IPS-NIHi7 (cell line): ENCODE data around the gene LRRC25.
A peak's percentile ranks its signal among the peaks of the same experiment; 100 is the strongest.
"Not testable (repeated sequence)": the region's sequence is repeated elsewhere in the genome, so short reads cannot be mapped to it uniquely, and the experiment has no call there.

Experiments used
- DNase-seq: peaks from one replicate; pipeline ENCODE4 v3.0.0; 2012; ENCODE audit warnings: mixed read lengths; ENCODE audit errors: extremely low spot score

LRRC25 gene

GRCh38 chr19:18380843-18381242 is 16.6 kb downstream of the LRRC25 start:
- no peak for DNase-seq

- DNase-seq: no peak
Measured at GRCh38 chr19:18379803-18380747, 17.3 kb downstream of the LRRC25 start.

- no peak for DNase-seq
Measured at GRCh38 chr19:18377026-18377425, 20.4 kb downstream of the LRRC25 start.

- peak; percentile 96 for DNase-seq
Measured at GRCh38 chr19:18373892-18374629, 23.4 kb downstream of the LRRC25 start.

GRCh38 chr19:18373407-18373891 is 24.0 kb downstream of the LRRC25 start:
- DNase-seq: no peak

- no peak for DNase-seq
Measured at GRCh38 chr19:18368504-18369222, 28.8 kb downstream of the LRRC25 start.

- no peak for DNase-seq
Measured at GRCh38 chr19:18366021-18366435, 31.4 kb downstream of the LRRC25 start.

GRCh38 chr19:18364826-18365528 is 32.4 kb downstream of the LRRC25 start:
- peak; percentile 45 for DNase-seq

GRCh38 chr19:18364277-18364825 is 33.1 kb downstream of the LRRC25 start:
- not testable (repeated sequence) for DNase-seq

- DNase-seq: no peak
Measured at GRCh38 chr19:18363787-18364186, 33.6 kb downstream of the LRRC25 start.

- no peak for DNase-seq
Measured at GRCh38 chr19:18362934-18363542, 34.4 kb downstream of the LRRC25 start.

- DNase-seq: no peak
Measured at GRCh38 chr19:18361646-18362045, 35.8 kb downstream of the LRRC25 start.

GRCh38 chr19:18357041-18357440 is 40.4 kb downstream of the LRRC25 start:
- DNase-seq: no peak

- DNase-seq: not testable (repeated sequence)
Measured at GRCh38 chr19:18354743-18355142, 42.7 kb downstream of the LRRC25 start.

GRCh38 chr19:18353378-18354005 is 43.9 kb downstream of the LRRC25 start:
- no peak for DNase-seq

GRCh38 chr19:18351544-18351943 is 45.9 kb downstream of the LRRC25 start:
- no peak for DNase-seq

- DNase-seq: no peak
Measured at GRCh38 chr19:18350490-18350889, 46.9 kb downstream of the LRRC25 start.

GRCh38 chr19:18349524-18350128 is 47.8 kb downstream of the LRRC25 start:
- DNase-seq: peak; percentile 78

- DNase-seq: not testable (repeated sequence)
Measured at GRCh38 chr19:18348818-18349339, 48.5 kb downstream of the LRRC25 start.
